ENCODE measurements around the gene TNNT3.
"Not testable (repeated sequence)": the region's sequence is repeated elsewhere in the genome, so short reads cannot be mapped to it uniquely, and the experiment has no call there.

Gene TNNT3

DNA sequence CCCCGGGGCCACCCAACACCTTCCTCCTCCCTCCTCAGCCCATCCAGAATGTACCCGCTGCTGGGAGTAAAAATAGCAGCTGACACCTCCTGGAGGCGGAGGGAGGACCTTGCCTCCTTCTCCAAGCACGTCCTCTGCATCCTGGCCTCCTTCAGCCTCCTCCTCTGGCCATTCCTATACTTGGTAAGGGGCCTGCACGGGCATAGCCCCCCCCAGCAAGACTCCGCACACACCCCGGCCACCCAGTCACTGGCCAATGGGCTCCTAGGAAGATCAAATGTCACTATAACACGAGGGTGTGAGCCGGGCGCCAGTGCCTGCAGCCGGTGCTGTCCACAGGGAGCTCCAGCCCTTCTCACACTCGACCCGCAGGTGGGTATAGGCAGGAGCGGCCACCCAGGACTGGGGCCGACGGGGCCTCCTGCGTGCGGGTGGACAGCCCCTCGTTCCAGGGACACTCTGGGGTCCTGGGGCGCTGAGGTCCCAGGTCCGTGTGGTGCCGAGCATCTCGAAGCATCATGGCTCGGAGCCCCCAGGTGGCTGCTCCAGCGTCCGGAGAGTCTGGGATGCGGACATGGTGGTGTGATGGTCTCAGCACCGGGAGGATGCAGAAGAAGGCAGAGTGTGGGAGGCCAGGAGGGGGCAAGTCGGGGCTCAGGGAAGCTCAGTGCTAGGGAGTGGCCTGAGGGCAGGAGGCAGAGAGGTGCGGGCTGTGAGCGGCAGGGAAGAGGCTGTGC, at the start of gene TNNT3:
TNNT3 (plus strand) TSS at position 313 of the 737 bp plus-strand sequence. CDS start 3,172 bp downstream, outside the sequence.
- DNase-seq (ENCODE audit: low read depth), result no peak

DNA sequence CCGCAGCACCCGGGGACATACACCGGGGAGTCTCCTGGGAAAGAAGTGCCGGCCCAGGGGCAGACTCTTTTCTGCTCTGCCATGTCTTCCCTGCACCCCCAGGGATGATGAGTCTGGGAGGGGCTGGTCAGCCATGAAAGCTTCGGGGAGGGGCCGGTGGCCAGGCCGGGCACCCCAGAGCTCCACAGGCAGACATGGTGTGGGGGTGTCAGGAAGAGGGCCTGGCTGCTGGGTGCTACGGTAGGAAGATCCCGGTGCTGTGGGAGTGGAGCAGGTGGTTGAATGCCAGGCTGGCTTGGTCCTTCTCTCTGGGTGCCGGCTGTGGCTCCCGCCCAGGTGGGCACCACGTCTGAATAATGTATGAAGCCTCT, 49.2 kb upstream of the TNNT3 start:
- DNase-seq (ENCODE audit: low read depth), result no peak

DNA sequence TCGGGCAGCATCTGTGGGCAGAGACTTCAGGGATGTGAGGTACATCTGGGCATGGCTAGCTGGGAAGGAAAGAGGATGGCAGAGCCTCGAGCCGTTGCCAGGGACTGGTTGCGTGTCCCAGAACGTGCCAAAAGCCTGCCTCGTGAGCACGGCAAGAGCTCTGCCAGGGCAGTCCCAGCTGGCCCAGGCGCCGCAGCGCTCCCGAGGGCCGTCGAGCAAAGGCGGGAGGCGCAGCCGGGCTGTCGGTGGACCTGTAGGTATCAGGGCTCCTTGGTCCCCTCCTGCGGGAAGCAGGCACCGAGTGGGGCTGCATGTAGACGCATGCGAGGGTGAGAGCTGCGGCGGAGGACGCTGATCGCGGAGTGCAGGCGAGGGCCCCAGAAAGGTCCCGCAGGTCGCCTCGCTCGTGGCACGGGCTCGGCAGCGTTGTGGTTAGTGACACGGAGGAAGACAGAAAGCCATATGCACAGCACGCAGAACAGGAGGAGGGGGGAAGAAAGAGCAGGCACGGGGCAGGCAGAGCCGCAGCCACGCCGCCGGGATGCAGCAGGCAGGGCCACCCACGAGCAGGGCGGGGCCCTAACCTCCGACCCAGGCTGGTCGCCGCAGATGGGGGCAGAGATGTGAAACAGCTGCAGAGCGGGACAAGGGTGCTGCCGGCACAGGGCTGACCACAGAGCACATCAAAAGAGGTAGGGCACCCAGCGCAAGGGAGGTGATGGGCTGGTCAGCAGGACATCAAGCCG, 48.6 kb upstream of the TNNT3 start:
- DNase-seq (ENCODE audit: low read depth), result no peak

DNA sequence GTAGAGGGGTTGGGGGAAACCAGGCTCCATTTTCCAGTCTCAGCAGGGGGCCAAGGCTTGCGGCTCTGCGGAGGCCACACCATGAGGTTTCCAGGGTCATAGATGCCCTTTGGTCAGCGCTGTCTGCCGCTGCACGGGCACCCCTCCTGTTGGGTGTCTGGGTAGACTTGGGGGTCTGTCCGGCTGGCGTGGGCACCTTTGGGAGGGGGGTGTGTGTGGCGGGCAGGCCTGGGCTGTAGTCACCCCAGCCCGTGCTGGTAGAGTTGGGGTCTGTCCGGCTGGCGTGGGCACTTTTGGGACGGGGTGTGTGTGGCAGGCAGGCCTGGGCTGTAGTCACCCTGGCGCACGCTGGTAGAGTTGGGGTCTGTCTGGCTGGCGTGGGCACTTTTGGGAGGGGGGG, 48.0 kb upstream of the TNNT3 start:
- DNase-seq (ENCODE audit: low read depth), result no peak

DNA sequence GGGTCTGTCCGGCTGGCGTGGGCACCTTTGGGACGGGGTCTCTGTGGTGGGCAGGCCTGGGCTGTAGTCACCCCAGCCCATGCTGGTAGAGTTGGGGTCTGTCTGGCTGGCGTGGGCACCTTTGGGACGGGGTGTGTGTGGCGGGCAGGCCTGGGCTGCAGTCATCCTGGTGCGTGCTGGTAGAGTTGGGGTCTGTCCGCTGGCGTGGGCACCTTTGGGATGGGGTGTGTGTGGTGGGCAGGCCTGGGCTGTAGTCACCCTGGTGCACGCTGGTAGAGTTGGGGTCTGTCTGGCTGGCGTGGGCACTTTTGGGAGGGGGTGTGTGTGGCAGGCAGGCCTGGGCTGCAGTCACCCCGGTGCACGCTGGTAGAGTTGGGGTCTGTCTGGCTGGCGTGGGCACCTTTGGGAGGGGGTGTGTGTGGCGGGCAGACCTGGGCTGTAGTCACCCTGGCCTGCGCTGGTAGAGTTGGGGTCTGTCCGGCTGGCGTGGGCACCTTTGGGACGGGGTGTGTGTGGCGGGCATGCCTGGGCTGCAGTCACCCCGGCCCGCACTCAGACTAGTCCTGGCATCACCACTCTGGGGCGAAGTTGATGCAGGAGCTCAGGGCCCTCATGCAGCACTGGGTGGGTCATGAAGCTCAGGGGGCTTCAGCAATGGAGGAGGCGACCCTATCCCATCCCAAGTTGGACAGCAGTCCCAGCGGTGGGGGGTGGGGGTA, 47.1 kb upstream of the TNNT3 start:
- no peak for DNase-seq (ENCODE audit: low read depth)

DNA sequence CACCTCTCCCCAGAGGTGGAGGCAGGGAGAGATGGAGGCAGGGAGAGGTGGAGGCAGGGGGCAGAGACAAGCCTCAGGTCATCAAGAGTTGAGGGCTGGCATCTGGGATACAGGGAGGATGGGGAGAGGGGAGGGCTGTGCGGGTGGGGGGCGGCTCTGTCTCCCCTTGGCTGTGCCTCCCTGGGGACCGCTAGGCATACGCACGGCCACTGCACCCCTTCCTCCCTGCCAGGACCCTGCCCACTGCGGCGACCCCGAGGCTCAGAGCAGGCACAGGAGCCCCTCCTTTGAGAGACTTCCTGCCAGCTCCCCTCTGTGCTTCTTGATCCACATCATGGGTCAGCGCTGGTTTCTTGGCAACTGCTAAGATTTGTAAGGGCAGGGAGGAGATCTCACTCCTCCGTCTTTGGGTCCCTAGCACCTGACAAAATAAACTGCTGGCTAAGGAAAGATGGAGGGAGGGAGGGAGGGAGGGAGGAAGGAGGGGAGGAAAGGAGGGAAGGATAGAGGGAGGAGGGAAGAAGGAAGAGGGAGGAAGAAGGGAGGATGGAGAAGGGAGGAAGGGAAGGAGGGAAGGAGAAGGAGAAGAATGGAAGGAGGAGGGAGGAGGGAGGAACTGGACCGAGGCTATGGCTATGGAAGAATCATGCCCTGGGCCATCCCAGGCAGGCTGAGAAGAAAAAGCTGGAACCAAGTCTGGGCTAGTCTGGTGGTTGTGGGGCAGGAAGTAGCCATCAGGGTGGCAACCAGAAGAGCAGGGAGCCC, 46.3 kb upstream of the TNNT3 start:
- no peak for DNase-seq (ENCODE audit: low read depth)

GRCh38 chr11:1873813-1874150, 45.7 kb upstream of the TNNT3 start:
- not testable (repeated sequence) for DNase-seq (ENCODE audit: low read depth)

GRCh38 chr11:1874441-1875092, 44.9 kb upstream of the TNNT3 start:
- DNase-seq (ENCODE audit: low read depth), result not testable (repeated sequence)

GRCh38 chr11:1875093-1875850, 44.2 kb upstream of the TNNT3 start:
- no peak for DNase-seq (ENCODE audit: low read depth)

DNA sequence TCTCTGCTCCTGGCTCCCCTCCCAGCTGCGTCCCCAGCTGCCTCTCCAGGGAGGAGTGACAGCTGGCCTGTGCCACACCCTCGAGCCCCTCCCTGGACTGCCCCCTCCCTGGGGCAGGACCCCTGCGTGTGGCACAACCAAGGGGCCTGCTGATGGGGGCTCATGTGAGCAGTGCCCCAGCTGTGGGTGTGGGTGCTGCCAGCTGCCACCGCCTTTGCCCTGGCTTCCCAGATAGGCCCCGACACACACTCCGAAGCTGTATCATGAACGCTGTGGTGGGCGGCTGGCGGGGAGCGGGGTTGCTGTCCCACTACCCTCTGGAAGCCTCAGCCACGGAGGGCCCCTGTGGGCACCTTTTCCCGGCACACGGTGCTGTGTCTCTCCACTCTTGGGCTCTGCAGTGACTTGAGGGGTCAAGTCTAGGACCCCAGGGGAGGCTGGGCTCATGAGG, 43.6 kb upstream of the TNNT3 start:
- DNase-seq (ENCODE audit: low read depth), result not testable (repeated sequence)

DNA sequence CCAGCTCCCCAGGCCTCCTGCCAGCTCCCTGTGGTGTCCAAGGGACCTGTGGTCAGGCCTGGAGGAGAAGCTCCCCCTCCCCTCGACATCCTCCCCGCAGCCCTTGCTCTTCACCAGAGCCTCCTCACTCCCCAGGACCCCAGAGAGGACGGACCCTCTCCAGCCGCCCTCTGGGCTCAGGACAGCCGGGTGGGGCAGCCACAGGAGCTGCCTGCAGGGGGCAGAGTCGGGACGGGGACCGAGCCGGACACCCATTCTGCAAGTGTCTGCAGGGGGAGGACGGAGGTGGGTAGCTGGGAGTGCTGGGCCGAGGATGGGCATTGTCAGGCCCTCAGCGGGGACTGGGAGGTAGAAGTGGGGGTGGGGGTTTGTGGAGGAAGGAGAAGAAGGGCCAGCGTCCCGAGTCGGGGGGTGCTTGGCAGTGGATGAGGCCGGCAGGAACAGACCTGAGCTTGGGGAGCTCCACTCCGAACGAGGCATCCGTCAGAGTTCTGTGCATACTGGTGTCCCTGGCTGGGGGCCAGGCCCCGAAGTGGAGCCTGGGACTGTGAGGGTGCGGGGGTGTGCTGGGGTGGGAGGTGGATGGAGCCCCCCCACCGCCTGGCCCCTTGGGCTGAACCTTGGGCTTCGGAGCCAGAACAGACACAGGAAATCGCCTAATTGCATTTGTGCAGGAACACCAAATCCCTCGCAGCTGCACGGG, 43.0 kb upstream of the TNNT3 start:
- no peak for DNase-seq (ENCODE audit: low read depth)

GRCh38 chr11:1877211-1878136, 42.0 kb upstream of the TNNT3 start:
- DNase-seq (ENCODE audit: low read depth), result no peak

GRCh38 chr11:1878137-1879031, 41.1 kb upstream of the TNNT3 start:
- no peak for DNase-seq (ENCODE audit: low read depth)

DNA sequence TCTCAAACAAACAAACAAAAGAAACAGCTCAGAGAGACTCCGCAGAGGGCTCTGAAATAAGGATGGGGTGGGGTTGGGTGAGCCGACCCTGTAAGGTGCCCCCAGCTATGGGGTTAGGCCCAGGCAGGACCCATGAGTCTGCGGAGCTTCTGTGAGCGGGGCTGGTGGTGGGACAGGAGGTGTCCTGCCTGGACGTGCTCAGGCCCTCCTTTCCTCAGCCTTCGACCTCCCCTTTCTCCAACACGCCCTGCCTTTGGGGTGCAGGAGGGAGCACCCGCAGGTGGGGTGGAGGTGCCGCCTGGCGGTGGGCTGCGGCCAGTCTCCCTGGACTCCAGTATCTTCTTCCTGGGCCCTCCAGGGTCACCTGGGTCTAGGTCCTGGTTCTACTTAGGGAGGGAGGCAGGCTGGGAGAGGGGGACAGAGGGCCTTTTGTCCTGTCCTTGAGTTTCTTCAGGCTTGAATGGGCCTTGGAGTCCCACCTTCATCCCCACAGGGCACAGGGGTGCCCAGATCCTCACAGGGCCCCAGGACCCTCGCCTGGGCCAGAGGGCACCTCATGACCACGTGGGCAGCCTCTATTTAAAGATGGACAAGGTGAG, 40.1 kb upstream of the TNNT3 start:
- no peak for DNase-seq (ENCODE audit: low read depth)

- DNase-seq (ENCODE audit: low read depth), result no peak
Observed at GRCh38 chr11:1879941-1880720, 39.4 kb upstream of the TNNT3 start.

DNA sequence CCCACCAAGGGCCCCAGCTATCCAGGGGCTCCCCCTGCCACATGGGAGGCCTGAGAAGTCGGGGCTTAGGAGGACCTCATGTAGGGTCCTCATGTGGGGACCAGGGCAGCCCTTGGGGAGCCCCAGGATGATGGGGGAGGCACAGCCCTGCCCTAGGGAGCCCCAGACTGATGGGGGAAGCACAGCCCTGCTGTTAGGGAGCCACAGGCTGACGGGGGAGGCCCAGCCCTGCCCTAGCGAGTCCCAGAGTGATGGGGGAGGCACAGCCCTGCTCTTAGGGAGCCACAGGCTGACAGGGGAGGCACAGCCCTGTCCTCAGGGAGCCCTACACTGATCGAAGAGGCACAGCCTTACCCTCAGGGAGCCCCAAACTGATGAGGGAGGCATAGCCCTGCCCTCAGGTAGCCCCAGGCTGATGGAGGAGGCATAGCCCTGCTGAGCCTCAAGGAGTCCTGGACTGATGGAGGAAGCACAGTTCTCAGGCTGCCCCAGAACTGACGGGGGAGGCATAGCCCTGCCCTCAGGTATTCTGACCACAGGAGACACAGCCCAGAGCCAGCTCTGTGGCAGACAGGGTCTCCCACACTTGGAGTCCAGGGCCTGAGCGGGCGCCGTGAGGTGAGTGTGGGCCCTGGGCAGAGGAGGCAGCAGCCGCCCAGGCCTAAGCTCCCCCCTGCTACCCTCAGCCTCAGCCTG, 38.6 kb upstream of the TNNT3 start:
- DNase-seq (ENCODE audit: low read depth), result no peak
